H9 (cell line): ENCODE measurements around the gene SLC17A7. TPM values are rescaled to one million over a fixed set of nuclear protein-coding genes. Genes with fewer than 3 reads are reported as not detected.

Experiments
- DNase-seq: peaks from one replicate; pipeline ENCODE4 v3.0.0-alpha.2; 2017
- H2AFZ ChIP-seq: one replicate; pipeline ENCODE4 v1.6.1; 2013; ENCODE audit warnings: mild to moderate bottlenecking, low read length, control low read depth, moderate library complexity
- H2AK5ac ChIP-seq: 2 replicates; pipeline ENCODE4 v1.6.1; 2013; ENCODE audit warnings: low read length, control low read depth, mixed read lengths; ENCODE audit not compliant: insufficient read length
- H2BK120ac ChIP-seq: one replicate; pipeline ENCODE4 v1.6.1; 2013; ENCODE audit warnings: low read depth, mild to moderate bottlenecking, low read length, control low read depth, inconsistent platforms; ENCODE audit not compliant: poor library complexity, severe bottlenecking
- H2BK12ac ChIP-seq: 2 replicates; pipeline ENCODE4 v1.6.1; 2013; ENCODE audit warnings: low read length, control low read depth, mixed read lengths, low read depth; ENCODE audit not compliant: insufficient read length
- H2BK15ac ChIP-seq: 2 replicates; pipeline ENCODE4 v1.6.1; 2013; ENCODE audit warnings: low read depth, low read length, control low read depth
- H2BK20ac ChIP-seq: one replicate; pipeline ENCODE4 v1.6.1; 2013; ENCODE audit warnings: low read depth, mild to moderate bottlenecking, low read length, control low read depth, inconsistent platforms; ENCODE audit not compliant: poor library complexity, severe bottlenecking
- H2BK5ac ChIP-seq: 2 replicates; pipeline ENCODE4 v1.6.1; 2013; ENCODE audit warnings: low read length, control low read depth, mixed read lengths; ENCODE audit not compliant: insufficient read length
- H3K14ac ChIP-seq: 2 replicates; pipeline ENCODE4 v1.6.1; 2013; ENCODE audit warnings: low read length, control low read depth; ENCODE audit not compliant: insufficient read depth
- H3K18ac ChIP-seq: 2 replicates; pipeline ENCODE4 v1.6.1; 2013; ENCODE audit warnings: low read depth, mild to moderate bottlenecking, mixed read lengths, low read length, control low read depth; ENCODE audit not compliant: insufficient read length
- H3K23ac ChIP-seq: 2 replicates; pipeline ENCODE4 v1.6.1; 2013; ENCODE audit warnings: low read length, control low read depth, mixed read lengths, low read depth; ENCODE audit not compliant: insufficient read length
- H3K23me2 ChIP-seq: 2 replicates; pipeline ENCODE4 v1.6.1; 2013; ENCODE audit warnings: low read depth, mild to moderate bottlenecking, mixed read lengths, low read length, control low read depth; ENCODE audit not compliant: insufficient read length, poor library complexity, severe bottlenecking
- H3K27ac ChIP-seq: 2 replicates; pipeline ENCODE4 v1.5.1; 2013; ENCODE audit warnings: low read length, control low read depth, mixed read lengths, low read depth; ENCODE audit not compliant: insufficient read length
- H3K27me3 ChIP-seq: 2 replicates; pipeline ENCODE4 v1.6.1; 2013; ENCODE audit warnings: low read length, control low read depth, inconsistent platforms; ENCODE audit not compliant: insufficient read depth
- H3K4ac ChIP-seq: 2 replicates; pipeline ENCODE4 v1.6.1; 2013; ENCODE audit warnings: low read depth, mild to moderate bottlenecking, control low read depth, inconsistent platforms, low read length, moderate library complexity
- H3K4me1 ChIP-seq: 2 replicates; pipeline ENCODE4 v1.6.1; 2013; ENCODE audit warnings: low read length, control low read depth, inconsistent platforms; ENCODE audit not compliant: insufficient read depth
- H3K4me2 ChIP-seq: 2 replicates; pipeline ENCODE4 v1.6.1; 2013; ENCODE audit warnings: low read length, control low read depth, mixed read lengths; ENCODE audit not compliant: insufficient read length, insufficient read depth
- H3K56ac ChIP-seq: 2 replicates; pipeline ENCODE4 v1.6.1; 2013; ENCODE audit warnings: low read depth, mild to moderate bottlenecking, mixed read lengths, low read length, control low read depth; ENCODE audit not compliant: insufficient read length
- H3K79me1 ChIP-seq: 2 replicates; pipeline ENCODE4 v1.6.1; 2013; ENCODE audit warnings: low read depth, mild to moderate bottlenecking, moderate library complexity, low read length, control low read depth, inconsistent platforms; ENCODE audit not compliant: insufficient read depth, poor library complexity, severe bottlenecking
- H3K79me2 ChIP-seq: 2 replicates; pipeline ENCODE4 v1.6.1; 2013; ENCODE audit warnings: low read length, control low read depth, inconsistent platforms; ENCODE audit not compliant: insufficient read depth
- H3K9ac ChIP-seq: 2 replicates; pipeline ENCODE4 v1.6.1; 2013; ENCODE audit warnings: low read length, control low read depth, mixed read lengths; ENCODE audit not compliant: insufficient read length; ENCODE audit errors: extremely low read depth
- H3K9me3 ChIP-seq: one replicate; pipeline ENCODE4 v1.6.1; 2013; ENCODE audit warnings: low read depth, low read length, inconsistent platforms; ENCODE audit not compliant: control insufficient read depth
- H3T11ph ChIP-seq: one replicate; pipeline ENCODE4 v1.6.1; 2013; ENCODE audit warnings: mild to moderate bottlenecking, low read length, control low read depth, inconsistent platforms
- H4K20me1 ChIP-seq: one replicate; pipeline ENCODE4 v1.6.1; 2013; ENCODE audit not compliant: control insufficient read depth, insufficient read length, insufficient read depth
- H4K5ac ChIP-seq: 2 replicates; pipeline ENCODE4 v1.6.1; 2013; ENCODE audit warnings: low read depth, mild to moderate bottlenecking, mixed read lengths, low read length, control low read depth; ENCODE audit not compliant: insufficient read length
- H4K8ac ChIP-seq: replicated peaks from 2 replicates; pipeline ENCODE4 v1.6.1; 2013; ENCODE audit warnings: low read length, control low read depth, mixed read lengths, low read depth; ENCODE audit not compliant: insufficient read length
- H4K91ac ChIP-seq: 2 replicates; pipeline ENCODE4 v1.6.1; 2013; ENCODE audit warnings: low read depth, mild to moderate bottlenecking, moderate library complexity, mixed read lengths, low read length, control low read depth; ENCODE audit not compliant: insufficient read length
- H3K27ac Mint-ChIP-seq, 3 experiments: 2 replicates in 2 of 3; 3 replicates in 1 of 3; pipeline ENCODE4 v1.8.0; 2020 to 2021; ENCODE audit warnings: mixed read lengths in 3 of 3, mild to moderate bottlenecking in 1 of 3, moderate library complexity in 1 of 3
- H3K27me3 Mint-ChIP-seq: 2 replicates; pipeline ENCODE4 v1.8.0; 2021; ENCODE audit warnings: low read depth, mild to moderate bottlenecking, moderate library complexity, mixed read lengths
- H3K36me3 Mint-ChIP-seq, 3 experiments: 2 replicates in 2 of 3; 3 replicates in 1 of 3; pipeline ENCODE4 v1.8.0; 2020 to 2021; ENCODE audit warnings: low read depth in 3 of 3, mixed read lengths in 3 of 3; ENCODE audit not compliant: insufficient read depth in 1 of 3
- H3K4me1 Mint-ChIP-seq, 2 experiments: 2 replicates each; pipeline ENCODE4 v1.8.0; 2020; ENCODE audit warnings: mixed read lengths in 2 of 2
- H3K4me3 Mint-ChIP-seq, 2 experiments: 2 replicates in 1 of 2; 3 replicates in 1 of 2; pipeline ENCODE4 v1.8.0; 2020 to 2021; ENCODE audit warnings: mild to moderate bottlenecking in 2 of 2, mixed read lengths in 2 of 2, moderate library complexity in 1 of 2
- H3K9me3 Mint-ChIP-seq, 2 experiments: 2 replicates in 1 of 2; 3 replicates in 1 of 2; pipeline ENCODE4 v1.8.0; 2020; ENCODE audit warnings: mild to moderate bottlenecking in 2 of 2, mixed read lengths in 2 of 2, moderate library complexity in 1 of 2
- CTCF ChIP-seq: fragments of 200-600 bp; sonication (generic); conservative IDR thresholded peaks from 3 replicates; pipeline ENCODE4 v1.8.0; 2021; ENCODE audit warnings: antibody characterized with exemption, mild to moderate bottlenecking
- WGBS: extraction: QIAGEN DNeasy Blood & Tissue Kit; methylation state at CpG from one replicate; pipeline ENCODE4 v1.1.7; 2013; ENCODE audit warnings: missing lambda C conversion rate, low lambda C conversion rate, mixed read lengths; ENCODE audit not compliant: insufficient read length; ENCODE audit errors: extremely low coverage; 5-methylcytosine and 5-hydroxymethylcytosine counted together
- total RNA-seq: library from RNA; stranded (reverse); gene quantifications from 2 replicates; pipeline ENCODE4 v1.2.1, GENCODE V29; 2021

SLC17A7 gene
- total RNA-seq, 1 experiment from 2014 or later = 1.3 TPM

GRCh38 chr19:49387936-49388372, 53.4 kb downstream of the SLC17A7 start, which contains the start of gene KASH5:
KASH5 (plus strand) TSS chr19:49388249; CDS start chr19:49390884, 2,635 bp downstream.
- Histone ChIP-seq H3K4ac (no peak within 1 kb of the TSS), H2BK20ac (no peak within 1 kb of the TSS), H4K20me1 (no peaks in the 10 kb centered on the region), H3K4me2 (no peak within 1 kb of the TSS), H4K5ac (no peak within 1 kb of the TSS), H3K27me3 (no peaks in the 10 kb centered on the region), H3K56ac (no peak within 1 kb of the TSS), H3K27ac (no peak within 1 kb of the TSS), H2AK5ac (no peak within 1 kb of the TSS), H3K23ac (no peak within 1 kb of the TSS), H3K18ac (no peak within 1 kb of the TSS), H3K9me3 (no peaks in the 10 kb centered on the region), H3K4me1 (no peaks in the 10 kb centered on the region), H3T11ph (no peak within 1 kb of the TSS), H2BK5ac (no peak within 1 kb of the TSS), H2BK12ac (no peak within 1 kb of the TSS), H2BK120ac (no peak within 1 kb of the TSS), H3K14ac (no peak within 1 kb of the TSS), H2AFZ (no peak within 1 kb of the TSS), H2BK15ac (no peak within 1 kb of the TSS), H4K8ac (no peak within 1 kb of the TSS), H3K23me2 (no peaks in the 10 kb centered on the region), H3K9ac (no peak within 1 kb of the TSS), H3K79me1 (no peaks in the 10 kb centered on the region), H4K91ac (no peak within 1 kb of the TSS), H3K79me2 (no peaks in the 10 kb centered on the region)
- Mint-ChIP-seq H3K4me3 (peak within 1 kb of the TSS in 1 of 2 experiments; percentile 55; a peak in 1 of 5 replicates), H3K4me1 (peaks cover 4 to 16% of the 10 kb centered on the region in 2 experiments), H3K9me3 (peaks cover 1 to 2% of the 10 kb centered on the region in 2 experiments; a peak in 2 of 5 replicates), H3K27me3 (peaks cover 11% of the 10 kb centered on the region), H3K27ac (no peak within 1 kb of the TSS), H3K36me3 (0 out of 7 replicates have a peak, but pooled peaks cover 0 to 1% (median 0%) of the 10 kb centered on the region in 3 experiments)
- DNase-seq = no peak
- no peak for TF ChIP-seq CTCF
- WGBS = no CpG with 5 or more reads among the region's 40 CpGs
